ENCODE measurements around the gene PTPN21.

- TF ChIP-seq, protein P1, sequence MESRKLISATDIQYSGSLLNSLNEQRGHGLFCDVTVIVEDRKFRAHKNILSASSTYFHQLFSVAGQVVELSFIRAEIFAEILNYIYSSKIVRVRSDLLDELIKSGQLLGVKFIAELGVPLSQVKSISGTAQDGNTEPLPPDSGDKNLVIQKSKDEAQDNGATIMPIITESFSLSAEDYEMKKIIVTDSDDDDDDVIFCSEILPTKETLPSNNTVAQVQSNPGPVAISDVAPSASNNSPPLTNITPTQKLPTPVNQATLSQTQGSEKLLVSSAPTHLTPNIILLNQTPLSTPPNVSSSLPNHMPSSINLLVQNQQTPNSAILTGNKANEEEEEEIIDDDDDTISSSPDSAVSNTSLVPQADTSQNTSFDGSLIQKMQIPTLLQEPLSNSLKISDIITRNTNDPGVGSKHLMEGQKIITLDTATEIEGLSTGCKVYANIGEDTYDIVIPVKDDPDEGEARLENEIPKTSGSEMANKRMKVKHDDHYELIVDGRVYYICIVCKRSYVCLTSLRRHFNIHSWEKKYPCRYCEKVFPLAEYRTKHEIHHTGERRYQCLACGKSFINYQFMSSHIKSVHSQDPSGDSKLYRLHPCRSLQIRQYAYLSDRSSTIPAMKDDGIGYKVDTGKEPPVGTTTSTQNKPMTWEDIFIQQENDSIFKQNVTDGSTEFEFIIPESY (IDR thresholded peaks at IDR 0.05): no peak
- TF ChIP-seq CTCF (IDR thresholded peaks at IDR 0.05; ENCODE audit: low read depth, low read length, missing input control): no peak
- TF ChIP-seq, protein P2, sequence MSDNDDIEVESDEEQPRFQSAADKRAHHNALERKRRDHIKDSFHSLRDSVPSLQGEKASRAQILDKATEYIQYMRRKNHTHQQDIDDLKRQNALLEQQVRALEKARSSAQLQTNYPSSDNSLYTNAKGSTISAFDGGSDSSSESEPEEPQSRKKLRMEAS (IDR thresholded peaks at IDR 0.05): no peak
Observed at GRCh38 chr14:88597601-88598000, 42.8 kb upstream of the PTPN21 start.
